Epithelial cell of esophagus (primary cell): Measurements from ENCODE around the gene MAPK13.
A peak's percentile ranks its signal among the peaks of the same experiment; 100 is the strongest.
"Not testable (repeated sequence)": the region's sequence is repeated elsewhere in the genome, so short reads cannot be mapped to it uniquely, and the experiment has no call there.

Experiments used
- DNase-seq: peaks from one replicate; pipeline ENCODE4 v3.0.0; 2010; ENCODE audit warnings: low read depth
- H3K4me3 ChIP-seq: 2 replicates; pipeline ENCODE4 v1.5.1; 2011; ENCODE audit warnings: mild to moderate bottlenecking, low read length, control low read depth
- TF ChIP-seq, protein P1 (sequence below): IDR thresholded peaks from 2 replicates; pipeline ENCODE4 v1.5.1; 2011; ENCODE audit warnings: low read depth, mild to moderate bottlenecking, low read length, control low read depth, inconsistent platforms; ENCODE audit not compliant: insufficient read depth; ENCODE audit errors: missing control alignments

MAPK13 gene

DNA sequence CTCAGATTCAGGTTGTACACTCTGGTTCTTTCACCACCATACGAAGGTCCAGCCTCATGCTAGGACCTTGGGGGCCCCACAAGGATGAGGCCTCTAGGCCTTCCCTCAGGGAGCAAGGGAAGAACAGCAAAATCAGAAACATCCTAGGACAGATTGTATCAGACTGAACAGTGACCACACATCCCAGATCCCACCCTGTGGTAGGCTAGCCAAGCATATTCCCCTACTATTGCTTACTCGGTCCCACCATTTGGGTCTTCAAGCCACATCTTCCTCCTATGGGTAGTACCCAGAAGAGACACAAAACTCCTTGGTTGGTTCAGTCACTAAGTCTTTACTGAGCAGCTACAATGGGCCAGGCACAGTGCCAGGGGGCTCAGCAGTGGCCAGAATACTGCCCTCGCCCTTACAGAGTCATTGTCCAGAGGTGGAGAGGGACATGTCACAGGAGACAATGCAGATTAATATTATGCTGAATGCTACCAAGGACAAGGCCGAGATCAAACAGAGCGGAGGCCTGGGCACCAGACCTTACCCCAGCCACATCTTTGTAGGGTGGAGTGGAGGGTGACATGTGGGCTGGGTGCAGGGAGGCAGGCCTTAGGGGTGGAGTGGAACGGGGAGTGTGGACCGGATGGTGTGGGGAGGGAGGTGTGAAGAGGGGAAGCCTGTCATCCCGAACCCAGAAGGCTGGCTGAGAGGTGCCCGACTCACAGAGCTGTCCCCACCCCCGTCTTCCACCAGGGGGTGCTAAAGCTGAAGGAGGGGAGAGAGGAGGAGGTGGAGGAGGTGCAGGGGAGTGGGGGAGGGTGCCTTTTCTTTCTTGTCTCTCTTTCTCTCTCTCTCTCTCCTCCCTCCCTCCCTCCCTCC lies 6.8 kb upstream of the MAPK13 start:
- peak; percentile 80 for DNase-seq
- no peak overlapping the region for H3K4me3 ChIP-seq
- TF ChIP-seq, protein P1, sequence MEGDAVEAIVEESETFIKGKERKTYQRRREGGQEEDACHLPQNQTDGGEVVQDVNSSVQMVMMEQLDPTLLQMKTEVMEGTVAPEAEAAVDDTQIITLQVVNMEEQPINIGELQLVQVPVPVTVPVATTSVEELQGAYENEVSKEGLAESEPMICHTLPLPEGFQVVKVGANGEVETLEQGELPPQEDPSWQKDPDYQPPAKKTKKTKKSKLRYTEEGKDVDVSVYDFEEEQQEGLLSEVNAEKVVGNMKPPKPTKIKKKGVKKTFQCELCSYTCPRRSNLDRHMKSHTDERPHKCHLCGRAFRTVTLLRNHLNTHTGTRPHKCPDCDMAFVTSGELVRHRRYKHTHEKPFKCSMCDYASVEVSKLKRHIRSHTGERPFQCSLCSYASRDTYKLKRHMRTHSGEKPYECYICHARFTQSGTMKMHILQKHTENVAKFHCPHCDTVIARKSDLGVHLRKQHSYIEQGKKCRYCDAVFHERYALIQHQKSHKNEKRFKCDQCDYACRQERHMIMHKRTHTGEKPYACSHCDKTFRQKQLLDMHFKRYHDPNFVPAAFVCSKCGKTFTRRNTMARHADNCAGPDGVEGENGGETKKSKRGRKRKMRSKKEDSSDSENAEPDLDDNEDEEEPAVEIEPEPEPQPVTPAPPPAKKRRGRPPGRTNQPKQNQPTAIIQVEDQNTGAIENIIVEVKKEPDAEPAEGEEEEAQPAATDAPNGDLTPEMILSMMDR: peak; percentile 83

DNA sequence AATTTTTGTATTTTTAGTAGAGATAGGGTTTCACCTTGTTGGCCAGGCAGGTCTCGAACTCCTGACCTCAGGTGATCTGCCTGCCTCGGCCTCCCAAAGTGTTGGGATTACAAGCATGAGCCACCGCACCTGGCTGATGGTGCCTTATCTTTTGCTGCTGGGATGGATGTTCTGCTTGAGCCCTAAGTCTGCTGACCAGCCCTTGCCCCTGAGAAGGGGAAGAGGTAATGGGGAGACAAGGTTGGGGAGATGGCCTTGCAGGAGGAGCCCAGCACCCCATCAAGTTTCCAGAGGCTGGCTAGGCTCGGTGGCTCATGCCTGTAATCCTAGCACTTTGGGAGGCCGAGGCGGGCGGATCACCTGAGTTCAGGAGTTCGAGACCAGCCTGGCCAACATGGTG lies 6.0 kb upstream of the MAPK13 start:
- not testable (repeated sequence) for H3K4me3 ChIP-seq, DNase-seq

DNA sequence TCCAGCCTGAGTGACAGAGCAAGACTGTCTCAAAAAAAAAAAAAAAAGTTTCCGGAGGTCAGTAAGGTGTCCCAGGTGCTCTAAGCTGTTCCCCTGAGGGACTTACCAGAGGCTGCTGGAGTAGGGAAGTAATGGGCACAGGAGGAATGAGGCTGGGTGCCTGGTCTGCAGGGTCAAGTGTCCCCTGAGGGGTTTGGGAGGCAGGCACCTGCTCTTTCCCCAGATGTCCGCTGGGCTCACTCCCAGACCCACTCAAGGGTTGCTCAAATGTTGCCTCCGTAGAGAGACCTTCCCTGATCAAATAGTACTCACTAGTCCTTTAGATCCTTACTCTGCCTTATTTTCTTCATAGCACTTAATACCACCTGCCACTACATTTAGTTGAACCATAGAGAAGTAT lies 5.4 kb upstream of the MAPK13 start:
- DNase-seq: no peak
- TF ChIP-seq, protein P1: no peak
- H3K4me3 ChIP-seq: no peak overlapping the region

DNA sequence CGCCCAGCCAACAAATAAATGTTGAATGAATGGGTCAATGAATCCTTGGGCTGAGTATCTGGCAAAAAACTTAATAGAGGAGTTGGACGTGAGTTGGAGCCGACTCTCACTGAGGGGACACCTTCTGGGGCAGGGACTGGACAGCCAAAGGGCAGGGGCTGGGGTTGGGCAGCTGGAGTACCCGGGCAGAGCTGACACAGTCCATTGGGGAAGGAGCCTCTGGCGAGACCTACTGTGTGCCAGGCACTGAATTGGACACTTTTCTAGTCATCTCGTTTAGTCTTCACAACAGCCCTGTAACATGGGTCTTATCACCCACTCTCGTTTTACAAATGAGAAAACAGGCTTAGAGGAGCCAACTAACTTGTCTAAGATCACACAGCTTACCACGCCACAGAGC lies 4.7 kb upstream of the MAPK13 start:
- no peak overlapping the region for H3K4me3 ChIP-seq
- TF ChIP-seq, protein P1: no peak
- DNase-seq: no peak

DNA sequence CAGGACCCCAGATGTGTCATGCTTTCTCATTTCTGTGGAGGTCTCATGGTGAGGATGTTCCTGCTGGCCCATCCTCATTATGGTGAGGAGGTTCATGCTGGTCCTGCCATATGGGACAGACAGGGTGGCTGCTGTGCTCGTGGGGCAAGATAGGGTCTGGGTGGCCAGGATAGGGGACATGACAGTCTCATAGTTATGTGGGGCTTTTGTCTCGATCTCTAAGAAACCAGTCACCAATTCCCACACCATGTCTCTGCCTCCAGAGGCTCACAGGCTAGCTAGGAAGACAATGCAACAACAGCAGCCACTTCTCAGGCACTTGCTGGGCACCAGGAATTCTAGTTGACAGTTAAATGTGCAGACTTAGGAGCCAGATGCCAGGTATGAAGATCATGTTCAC lies 4.2 kb upstream of the MAPK13 start:
- no peak overlapping the region for H3K4me3 ChIP-seq
- DNase-seq: no peak
- TF ChIP-seq, protein P1: no peak

DNA sequence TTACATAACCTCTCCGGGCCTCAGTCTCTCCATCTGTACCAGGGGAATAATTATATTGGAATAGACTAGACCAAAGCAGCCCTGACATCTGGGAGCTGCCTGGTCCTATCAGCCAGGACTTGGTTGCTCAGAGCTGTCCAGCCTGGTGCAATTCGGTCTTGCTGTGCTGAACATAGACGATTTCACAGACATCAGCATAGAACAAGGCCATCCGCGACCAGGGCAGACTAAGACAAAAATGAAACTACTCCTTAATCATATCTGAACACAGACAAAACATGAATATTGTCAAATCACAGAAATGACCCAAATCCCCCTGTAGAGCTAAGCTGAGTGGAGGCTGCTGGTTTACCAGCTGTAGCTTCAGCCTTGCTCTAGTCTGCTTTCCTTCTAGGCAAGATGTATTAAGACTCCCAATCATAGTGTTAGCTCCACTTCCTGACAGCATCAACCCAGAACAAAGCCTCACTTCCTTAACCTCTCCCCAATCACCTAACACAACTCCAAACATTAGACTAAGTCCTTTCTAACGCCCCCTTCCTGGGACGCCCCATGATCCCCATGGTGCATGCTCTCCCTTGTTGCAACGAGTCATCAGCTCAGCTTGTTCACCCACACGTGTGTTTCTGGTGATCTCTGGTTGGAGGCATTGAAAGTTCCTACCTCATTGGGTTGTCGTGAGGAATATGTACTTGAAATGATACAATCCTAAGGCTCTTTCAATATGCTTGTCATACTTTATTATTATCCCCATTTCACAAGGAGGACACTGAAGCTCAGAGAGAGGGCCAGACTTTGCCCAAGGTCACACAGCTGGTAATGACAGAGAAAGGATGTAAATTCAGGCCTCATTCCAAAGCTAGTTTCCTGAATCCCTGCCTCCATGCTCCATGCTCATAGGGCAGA lies 3.5 kb upstream of the MAPK13 start:
- TF ChIP-seq, protein P1: no peak
- no peak overlapping the region for H3K4me3 ChIP-seq
- DNase-seq: peak; percentile 56

DNA sequence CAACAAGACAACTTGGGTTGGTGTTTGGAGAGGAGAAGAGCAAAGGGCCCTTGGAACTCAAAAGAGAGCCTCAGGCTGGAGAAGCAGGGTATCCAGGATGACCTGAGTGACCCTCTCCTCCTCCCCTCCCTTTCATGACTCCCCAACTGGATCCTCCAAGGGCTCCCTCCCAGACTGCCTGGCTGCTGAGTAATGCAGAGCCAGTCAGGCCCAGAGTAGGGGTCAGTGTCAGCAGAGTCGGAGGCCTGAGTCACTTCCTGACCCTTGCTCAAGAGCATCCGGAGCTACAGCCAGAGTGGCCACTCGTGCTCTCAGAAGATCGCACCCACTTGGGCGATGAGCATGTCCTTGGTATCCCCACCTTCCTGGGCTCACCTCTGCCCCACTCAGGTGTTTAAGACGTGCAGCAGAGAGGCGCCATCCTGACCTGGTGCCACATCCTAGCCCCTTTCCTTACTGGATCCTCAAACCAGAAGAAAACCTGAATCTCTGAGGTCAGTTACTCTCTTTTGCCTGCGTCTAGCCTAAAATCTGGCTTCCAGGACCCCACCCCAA lies 2.8 kb upstream of the MAPK13 start:
- peak; percentile 54 for DNase-seq
- TF ChIP-seq, protein P1: no peak
- no peak overlapping the region for H3K4me3 ChIP-seq
